ENCODE measurements around the gene LATS1. TPM values are rescaled to one million over a fixed set of nuclear protein-coding genes. Genes with fewer than 3 reads are reported as not detected.
"Not testable (repeated sequence)": the region's sequence is repeated elsewhere in the genome, so short reads cannot be mapped to it uniquely, and the experiment has no call there.

LATS1 gene
- total and polyA plus RNA-seq, 2 donors: 11.2 to 12.1 TPM

DNA sequence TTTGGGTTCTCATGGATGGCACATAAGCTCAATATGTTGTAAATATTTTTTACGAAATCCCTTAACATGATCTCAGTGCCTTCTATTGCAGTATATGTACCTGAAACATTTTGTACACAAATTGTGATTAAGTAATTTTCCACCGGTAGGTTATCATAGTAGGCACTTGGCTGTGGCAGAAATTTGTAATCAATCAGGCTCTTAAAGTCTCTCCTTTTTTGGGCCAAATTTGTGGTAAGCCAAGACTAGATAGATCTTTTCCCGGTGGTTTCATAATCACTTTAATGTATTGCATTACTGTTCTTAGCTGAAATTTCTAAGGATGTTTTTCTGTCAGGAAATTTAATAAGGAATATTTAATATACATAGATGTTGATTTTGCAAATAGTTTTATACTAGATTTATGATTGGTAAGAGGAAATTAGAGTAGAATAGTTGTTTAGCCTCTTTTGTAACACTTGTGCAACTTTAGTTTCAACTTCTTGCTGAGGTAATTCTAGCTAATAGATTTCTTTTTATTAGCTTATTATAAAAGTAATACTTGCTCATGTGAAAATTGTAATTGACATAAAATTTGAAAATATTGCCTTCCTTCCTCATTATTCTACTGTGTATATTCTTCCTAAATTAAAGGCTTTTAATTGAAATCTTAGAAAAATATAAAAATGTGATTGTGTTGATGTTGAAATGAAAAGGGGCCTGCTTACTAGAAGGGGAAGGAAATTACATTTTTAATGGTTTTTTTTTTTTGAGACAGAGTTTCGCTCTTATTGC lies 34.9 kb upstream of the LATS1 start:
- 96% methylated on average over 4 of the region's 4 CpGs for WGBS

DNA sequence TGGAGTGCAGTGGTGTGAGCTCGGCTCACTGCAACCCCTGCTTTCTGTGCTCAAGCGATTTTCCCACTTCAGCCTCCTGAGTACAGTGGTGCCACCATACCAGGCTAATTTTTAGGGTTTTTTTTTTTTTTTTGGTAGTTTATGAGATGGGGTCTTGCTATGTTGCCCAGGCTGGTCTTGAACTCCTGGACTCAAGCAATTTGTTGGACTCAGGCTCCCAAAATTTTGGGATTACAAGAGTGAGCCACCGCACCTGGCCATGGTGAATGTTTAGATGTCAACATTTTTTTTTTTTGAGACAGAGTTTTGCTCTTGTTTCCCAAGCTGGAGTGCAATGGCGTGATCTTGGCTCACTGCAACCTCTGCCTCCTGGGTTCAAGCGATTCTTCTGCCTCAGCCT lies 34.0 kb upstream of the LATS1 start:
- not testable (repeated sequence) for H3K36me3 ChIP-seq (ENCODE audit: control insufficient read depth in 2 of 2, insufficient read depth in 2 of 2, low read length in 1 of 2); DNase-seq (ENCODE audit: low read depth in 6 of 9, low spot score in 9 of 9); H3K27ac ChIP-seq (ENCODE audit: low read depth in 1 of 2, low read length in 1 of 2); H3K4me3 ChIP-seq (ENCODE audit: low read length in 2 of 2); H3K9me3 ChIP-seq (ENCODE audit: control insufficient read depth in 2 of 2, insufficient read depth in 1 of 2, low read length in 1 of 2); H3K27me3 ChIP-seq (ENCODE audit: control insufficient read depth in 2 of 2, insufficient read depth in 1 of 2, low read length in 1 of 2)
- WGBS: 95% methylated on average over 5 of the region's 5 CpGs
- H3K4me1 ChIP-seq (ENCODE audit: control insufficient read depth in 2 of 2, insufficient read depth in 2 of 2, low read length in 2 of 2): peaks cover 9 to 15% of the 10 kb centered on the region in 2 donors

More for the DNA sequence above, 34.9 kb upstream of the LATS1 start:
- Histone ChIP-seq H3K4me1 (ENCODE audit: control insufficient read depth in 2 of 2, insufficient read depth in 2 of 2, low read length in 2 of 2) (peaks cover 6 to 15% of the 10 kb centered on the region in 2 donors), H3K27me3 (ENCODE audit: control insufficient read depth in 2 of 2, insufficient read depth in 1 of 2, low read length in 1 of 2) (no peaks in the 10 kb centered on the region), H3K36me3 (ENCODE audit: control insufficient read depth in 2 of 2, insufficient read depth in 2 of 2, low read length in 1 of 2) (peaks cover 3 to 8% of the 10 kb centered on the region in 2 donors), H3K4me3 (ENCODE audit: low read length in 2 of 2) (no peak overlapping the region), H3K27ac (ENCODE audit: low read depth in 1 of 2, low read length in 1 of 2) (no peak overlapping the region), H3K9me3 (ENCODE audit: control insufficient read depth in 2 of 2, insufficient read depth in 1 of 2, low read length in 1 of 2) (peaks cover 0 to 5% of the 10 kb centered on the region in 2 donors)
- no peak for DNase-seq (ENCODE audit: low read depth in 6 of 9, low spot score in 9 of 9)

DNA sequence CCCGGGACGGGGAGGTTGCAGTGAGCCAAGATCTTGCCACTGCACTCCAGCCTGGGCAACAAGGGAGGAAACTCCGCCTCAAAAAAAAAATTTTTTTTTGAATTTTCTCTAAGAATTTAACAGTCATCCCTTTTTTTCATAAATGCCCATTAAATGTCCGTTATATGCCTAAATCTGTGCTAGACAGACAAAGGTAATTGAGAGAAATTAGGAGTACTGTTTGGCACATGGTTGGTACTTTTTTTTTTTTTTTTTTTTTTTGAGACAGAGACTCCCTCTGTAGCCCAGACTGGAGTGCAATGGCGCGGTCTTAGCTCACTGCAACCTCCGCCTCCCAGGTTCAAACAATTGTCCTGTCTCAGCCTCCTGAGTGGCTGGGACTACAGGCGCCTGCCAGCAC lies 33.3 kb upstream of the LATS1 start:
- 98% methylated on average over 8 of the region's 8 CpGs for WGBS
- H3K4me1 ChIP-seq (ENCODE audit: control insufficient read depth in 2 of 2, insufficient read depth in 2 of 2, low read length in 2 of 2): peaks cover 13 to 20% of the 10 kb centered on the region in 2 donors
- H3K4me3 ChIP-seq (ENCODE audit: low read length in 2 of 2): no peak overlapping the region
- H3K27ac ChIP-seq (ENCODE audit: low read depth in 1 of 2, low read length in 1 of 2): no peak overlapping the region
- no peak for DNase-seq (ENCODE audit: low read depth in 6 of 9, low spot score in 9 of 9)
- H3K27me3 ChIP-seq (ENCODE audit: control insufficient read depth in 2 of 2, insufficient read depth in 1 of 2, low read length in 1 of 2): no peaks in the 10 kb centered on the region
- peaks cover under 1 to 5% of the 10 kb centered on the region in 2 donors for H3K36me3 ChIP-seq (ENCODE audit: control insufficient read depth in 2 of 2, insufficient read depth in 2 of 2, low read length in 1 of 2)
- peaks cover 0 to 5% of the 10 kb centered on the region in 2 donors for H3K9me3 ChIP-seq (ENCODE audit: control insufficient read depth in 2 of 2, insufficient read depth in 1 of 2, low read length in 1 of 2)

DNA sequence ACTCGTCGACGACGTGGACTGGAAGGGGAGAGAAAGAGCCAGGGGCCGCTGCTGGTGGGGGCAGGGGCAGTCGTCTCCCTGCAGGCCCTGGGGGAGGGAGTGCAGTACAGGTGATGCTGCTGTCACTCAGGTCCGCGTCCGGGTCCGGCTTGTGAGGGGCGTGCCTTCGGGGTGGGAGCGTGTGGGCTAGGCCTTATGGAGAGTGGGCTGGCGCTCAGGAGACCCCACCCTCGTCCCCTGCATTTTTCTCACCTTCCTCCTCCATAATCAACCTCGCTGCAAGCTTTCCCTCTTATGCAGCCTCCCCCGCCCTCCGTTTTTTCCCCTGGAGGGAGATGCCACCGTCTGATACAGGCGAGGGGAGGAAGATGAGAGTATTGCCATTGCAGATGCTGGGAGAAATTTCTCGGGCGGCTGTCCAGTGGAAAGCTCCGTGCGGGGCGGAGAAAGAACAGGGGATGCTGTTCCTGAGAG lies 32.3 kb upstream of the LATS1 start:
- peaks cover 0 to 5% of the 10 kb centered on the region in 2 donors for H3K9me3 ChIP-seq (ENCODE audit: control insufficient read depth in 2 of 2, insufficient read depth in 1 of 2, low read length in 1 of 2)
- peaks cover 0 to 5% of the 10 kb centered on the region in 2 donors for H3K36me3 ChIP-seq (ENCODE audit: control insufficient read depth in 2 of 2, insufficient read depth in 2 of 2, low read length in 1 of 2)
- 2% methylated on average over 25 of the region's 25 CpGs for WGBS
- DNase-seq (ENCODE audit: low read depth in 6 of 9, low spot score in 9 of 9): peak in 7 of 9 donors; percentile 34 to 75 (median 61)
- H3K27me3 ChIP-seq (ENCODE audit: control insufficient read depth in 2 of 2, insufficient read depth in 1 of 2, low read length in 1 of 2): no peaks in the 10 kb centered on the region
- H3K4me1 ChIP-seq (ENCODE audit: control insufficient read depth in 2 of 2, insufficient read depth in 2 of 2, low read length in 2 of 2): peaks cover 16 to 23% of the 10 kb centered on the region in 2 donors
- H3K4me3 ChIP-seq (ENCODE audit: low read length in 2 of 2): peak overlapping the region; percentile 78 to 99
- peak overlapping the region; percentile 86 to 97 for H3K27ac ChIP-seq (ENCODE audit: low read depth in 1 of 2, low read length in 1 of 2)

DNA sequence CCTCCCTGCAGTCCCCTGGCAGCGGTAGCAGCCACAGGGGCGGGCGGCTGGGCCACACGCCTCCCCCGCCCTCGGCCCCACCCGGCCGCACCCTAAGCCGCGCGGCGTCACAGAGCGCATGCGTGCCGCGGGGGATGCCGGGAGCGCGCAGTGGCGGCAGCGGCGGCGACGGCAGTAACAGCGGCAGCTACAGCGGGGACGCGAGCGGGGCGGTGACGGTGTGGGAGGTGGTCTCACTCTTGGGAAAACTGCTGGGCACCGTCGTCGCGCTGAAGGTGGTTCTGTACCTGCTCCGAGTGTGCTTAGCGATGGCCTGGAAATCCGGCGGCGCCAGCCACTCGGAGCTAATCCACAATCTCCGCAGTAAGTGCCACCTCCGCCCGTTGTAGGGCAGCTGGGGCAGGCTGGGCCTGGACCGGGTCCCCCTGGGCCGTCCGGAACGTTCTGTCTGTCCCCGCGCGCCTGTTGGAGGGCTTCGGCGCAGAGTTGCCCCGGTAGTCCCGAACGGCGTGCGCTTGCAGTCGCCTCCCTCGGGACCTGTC lies 31.8 kb upstream of the LATS1 start, which contains the start of gene PCMT1:
Gene PCMT1, plus strand, starts transcription at position 148 of the 542 bp plus-strand sequence. Its CDS starts 161 bp downstream, at position 309.
- DNase-seq (ENCODE audit: low read depth in 6 of 9, low spot score in 9 of 9): peak in 8 of 9 donors; percentile 57 to 96 (median 90)
- peak within 1 kb of the TSS; percentile 78 to 99 for H3K4me3 ChIP-seq (ENCODE audit: low read length in 2 of 2)
- under 1% methylated on average over 60 of the region's 60 CpGs for WGBS
- no peaks in the 10 kb centered on the region for H3K27me3 ChIP-seq (ENCODE audit: control insufficient read depth in 2 of 2, insufficient read depth in 1 of 2, low read length in 1 of 2)
- peaks cover 16 to 25% of the 10 kb centered on the region in 2 donors for H3K4me1 ChIP-seq (ENCODE audit: control insufficient read depth in 2 of 2, insufficient read depth in 2 of 2, low read length in 2 of 2)
- peak within 1 kb of the TSS; percentile 86 to 97 for H3K27ac ChIP-seq (ENCODE audit: low read depth in 1 of 2, low read length in 1 of 2)
- H3K9me3 ChIP-seq (ENCODE audit: control insufficient read depth in 2 of 2, insufficient read depth in 1 of 2, low read length in 1 of 2): peaks cover 0 to 5% of the 10 kb centered on the region in 2 donors
- peaks cover 0 to 4% of the 10 kb centered on the region in 2 donors for H3K36me3 ChIP-seq (ENCODE audit: control insufficient read depth in 2 of 2, insufficient read depth in 2 of 2, low read length in 1 of 2)

DNA sequence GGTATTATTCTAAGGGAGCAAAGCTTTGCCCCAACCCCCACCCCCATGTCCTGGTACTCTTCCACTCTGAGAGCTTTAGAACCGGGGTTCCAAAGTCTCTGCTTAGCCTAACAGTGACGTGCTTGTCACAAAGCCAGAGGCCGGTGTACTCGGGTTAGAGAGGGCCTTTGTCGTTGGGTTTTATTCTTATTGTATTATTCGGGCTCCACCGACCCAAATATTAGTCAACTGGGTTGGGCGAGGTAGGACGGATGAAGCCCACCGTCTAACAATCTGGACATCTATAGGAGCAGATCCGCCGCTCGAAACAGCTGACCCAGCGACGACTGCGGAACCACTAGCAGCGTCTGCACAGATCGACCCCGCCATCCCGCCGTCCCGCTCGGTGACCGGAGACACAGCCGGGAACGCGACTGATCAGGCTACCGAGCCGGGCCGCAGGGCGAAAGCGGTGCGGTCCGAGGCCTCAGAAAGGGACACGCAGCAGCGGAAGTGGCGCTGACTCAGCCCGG lies 31.2 kb upstream of the LATS1 start:
- Histone ChIP-seq H3K4me3 (ENCODE audit: low read length in 2 of 2) (peak overlapping the region; percentile 78 to 99), H3K4me1 (ENCODE audit: control insufficient read depth in 2 of 2, insufficient read depth in 2 of 2, low read length in 2 of 2) (peaks cover 16 to 25% of the 10 kb centered on the region in 2 donors), H3K27ac (ENCODE audit: low read depth in 1 of 2, low read length in 1 of 2) (peak overlapping the region; percentile 84 to 97)
- H3K9me3 ChIP-seq (ENCODE audit: control insufficient read depth in 2 of 2, insufficient read depth in 1 of 2, low read length in 1 of 2); H3K36me3 ChIP-seq (ENCODE audit: control insufficient read depth in 2 of 2, insufficient read depth in 2 of 2, low read length in 1 of 2); H3K27me3 ChIP-seq (ENCODE audit: control insufficient read depth in 2 of 2, insufficient read depth in 1 of 2, low read length in 1 of 2); DNase-seq (ENCODE audit: low read depth in 6 of 9, low spot score in 9 of 9): not testable (repeated sequence)
- WGBS: under 1% methylated on average over 25 of the region's 38 CpGs

DNA sequence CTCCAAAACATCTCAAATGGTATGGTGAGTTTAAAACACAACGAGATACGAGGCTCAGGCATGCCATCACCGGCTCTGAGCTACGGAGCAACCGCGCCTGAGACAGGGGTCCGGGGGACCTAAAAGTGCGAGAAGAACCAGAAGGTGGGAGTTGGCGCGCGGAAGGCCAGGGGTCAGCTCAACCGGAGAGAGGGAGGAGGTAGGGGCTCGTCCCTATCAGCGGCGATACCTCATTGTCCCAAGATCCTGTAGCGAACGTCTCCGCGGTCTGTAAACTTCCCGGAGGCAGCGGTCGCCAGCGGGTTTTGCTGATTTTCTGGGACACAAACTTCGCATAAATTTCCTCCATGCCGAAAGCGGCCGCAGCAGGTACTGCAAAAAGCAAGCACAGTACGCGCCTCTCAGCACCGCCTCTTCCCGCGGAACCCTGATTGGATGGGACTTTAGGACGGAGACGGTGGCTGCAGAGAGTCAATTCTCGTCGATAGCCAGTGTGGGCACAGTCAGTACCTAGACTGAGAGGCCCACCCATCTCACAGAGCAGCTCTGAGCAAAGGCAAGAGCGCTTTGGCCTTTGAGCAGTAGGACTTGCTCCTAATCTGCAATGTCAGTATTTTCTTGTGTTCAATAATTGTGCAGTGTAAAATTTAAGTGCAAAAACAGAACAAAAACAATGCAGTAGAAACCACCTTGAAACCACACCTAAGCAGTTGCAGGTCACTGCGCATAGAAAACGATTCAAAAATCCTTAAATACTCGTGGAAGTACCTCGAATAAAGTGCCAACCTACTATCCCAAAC lies 28.4 kb upstream of the LATS1 start, which contains the start of gene NUP43:
Gene NUP43, minus strand, starts transcription at position 383 of the 800 bp plus-strand sequence. Its CDS starts 34 bp downstream, at position 349.
- H3K27ac ChIP-seq (ENCODE audit: low read depth in 1 of 2, low read length in 1 of 2): peak within 1 kb of the TSS; percentile 85 to 87
- peak within 1 kb of the TSS; percentile 51 to 93 for H3K4me3 ChIP-seq (ENCODE audit: low read length in 2 of 2)
- H3K4me1 ChIP-seq (ENCODE audit: control insufficient read depth in 2 of 2, insufficient read depth in 2 of 2, low read length in 2 of 2): peaks cover 16 to 25% of the 10 kb centered on the region in 2 donors
- peaks cover 0 to 5% of the 10 kb centered on the region in 2 donors for H3K9me3 ChIP-seq (ENCODE audit: control insufficient read depth in 2 of 2, insufficient read depth in 1 of 2, low read length in 1 of 2)
- DNase-seq (ENCODE audit: low read depth in 6 of 9, low spot score in 9 of 9): peak; percentile 86 to 98 (median 94)
- 7% methylated on average over 41 of the region's 41 CpGs for WGBS
- no peaks in the 10 kb centered on the region for H3K27me3 ChIP-seq (ENCODE audit: control insufficient read depth in 2 of 2, insufficient read depth in 1 of 2, low read length in 1 of 2)
- H3K36me3 ChIP-seq (ENCODE audit: control insufficient read depth in 2 of 2, insufficient read depth in 2 of 2, low read length in 1 of 2): peaks cover 9 to 24% of the 10 kb centered on the region in 2 donors

DNA sequence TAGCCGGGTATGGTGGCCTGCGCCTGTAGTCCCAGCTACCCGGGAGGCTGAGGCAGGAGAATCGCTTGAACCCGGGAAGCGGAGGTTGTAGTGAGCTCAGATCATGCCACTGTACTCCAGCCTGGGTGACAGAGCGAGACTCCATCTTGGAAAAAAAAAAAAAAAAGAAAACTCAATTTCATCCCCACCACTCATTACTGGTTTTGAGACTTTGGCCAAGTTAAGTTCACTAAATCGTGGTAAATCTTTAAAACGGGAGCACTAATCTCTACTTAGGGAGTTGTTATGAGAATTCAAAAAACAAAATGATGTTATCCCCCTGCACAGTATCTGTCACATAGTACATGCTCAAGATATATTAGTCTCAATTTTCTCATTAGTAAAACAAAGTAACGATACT lies 27.4 kb upstream of the LATS1 start:
- not testable (repeated sequence) for H3K27me3 ChIP-seq (ENCODE audit: control insufficient read depth in 2 of 2, insufficient read depth in 1 of 2, low read length in 1 of 2); DNase-seq (ENCODE audit: low read depth in 6 of 9, low spot score in 9 of 9); H3K9me3 ChIP-seq (ENCODE audit: control insufficient read depth in 2 of 2, insufficient read depth in 1 of 2, low read length in 1 of 2); H3K27ac ChIP-seq (ENCODE audit: low read depth in 1 of 2, low read length in 1 of 2)
- Histone ChIP-seq H3K4me1 (ENCODE audit: control insufficient read depth in 2 of 2, insufficient read depth in 2 of 2, low read length in 2 of 2) (peaks cover 9 to 16% of the 10 kb centered on the region in 2 donors), H3K4me3 (ENCODE audit: low read length in 2 of 2) (peak overlapping the region; percentile 51 to 93), H3K36me3 (ENCODE audit: control insufficient read depth in 2 of 2, insufficient read depth in 2 of 2, low read length in 1 of 2) (peaks cover 11 to 35% of the 10 kb centered on the region in 2 donors)
- WGBS: 94% methylated on average over 10 of the region's 10 CpGs
